Mesothelial cell of epicardium (in vitro differentiated cells): ENCODE measurements around the gene BAZ2B. TPM values are rescaled to one million over a fixed set of nuclear protein-coding genes. Genes with fewer than 3 reads are reported as not detected.
A peak's percentile ranks its signal among the peaks of the same experiment; 100 is the strongest.

Experiments
- DNase-seq, 2 experiments: peaks; one replicate each; pipeline ENCODE4 v3.0.0; 2021; ENCODE audit warnings: low spot score in 2 of 2; ENCODE audit not compliant: unreplicated experiment in 2 of 2
- H3K27ac Mint-ChIP-seq: 2 replicates; pipeline ENCODE4 v1.8.0; 2021; ENCODE audit warnings: mixed read lengths
- H3K27me3 Mint-ChIP-seq: 2 replicates; pipeline ENCODE4 v1.8.0; 2021; ENCODE audit warnings: low read depth, mixed read lengths
- H3K36me3 Mint-ChIP-seq: 2 replicates; pipeline ENCODE4 v1.8.0; 2021; ENCODE audit warnings: mixed read lengths
- H3K4me1 Mint-ChIP-seq: 2 replicates; pipeline ENCODE4 v1.8.0; 2021; ENCODE audit warnings: mixed read lengths
- H3K4me3 Mint-ChIP-seq: 2 replicates; pipeline ENCODE4 v1.8.0; 2021; ENCODE audit warnings: mild to moderate bottlenecking, moderate library complexity, mixed read lengths
- H3K9me3 Mint-ChIP-seq: 2 replicates; pipeline ENCODE4 v1.8.0; 2021; ENCODE audit warnings: mixed read lengths
- CTCF ChIP-seq: fragments of 200-600 bp; sonication (generic); IDR thresholded peaks from one replicate; pipeline ENCODE4 v1.5.0; 2021; ENCODE audit warnings: antibody characterized with exemption; ENCODE audit not compliant: unreplicated experiment
- total RNA-seq: library from RNA; stranded (reverse); gene quantifications from 3 replicates; pipeline ENCODE4 v1.2.1, GENCODE V29; 2021

The BAZ2B gene
- total RNA-seq, 1 donor from 2014 or later: 141 TPM

- H3K36me3 Mint-ChIP-seq: peaks cover 7% of the 10 kb centered on the region
- H3K4me1 Mint-ChIP-seq: peaks cover 6% of the 10 kb centered on the region
- no peak overlapping the region for H3K4me3 Mint-ChIP-seq
- no peak for TF ChIP-seq CTCF
- H3K9me3 Mint-ChIP-seq: peaks cover 22% of the 10 kb centered on the region
- no peaks in the 10 kb centered on the region for H3K27me3 Mint-ChIP-seq
- DNase-seq: no peak
- no peak overlapping the region for H3K27ac Mint-ChIP-seq
These were observed 317.4 kb downstream of the BAZ2B start for GRCh38 chr2:159298967-159299366.

GRCh38 chr2:159297042-159297707 lies 319.2 kb downstream of the BAZ2B start:
- H3K4me3 Mint-ChIP-seq: no peak overlapping the region
- no peak overlapping the region for H3K27ac Mint-ChIP-seq
- no peaks in the 10 kb centered on the region for H3K27me3 Mint-ChIP-seq
- H3K9me3 Mint-ChIP-seq: peaks cover 10% of the 10 kb centered on the region
- H3K36me3 Mint-ChIP-seq: peaks cover 2% of the 10 kb centered on the region
- peaks cover 6% of the 10 kb centered on the region for H3K4me1 Mint-ChIP-seq
- TF ChIP-seq CTCF: no peak
- DNase-seq: no peak

GRCh38 chr2:159292157-159292556 lies 324.2 kb downstream of the BAZ2B start:
- no peak for DNase-seq
- Mint-ChIP-seq H3K27ac (no peak overlapping the region), H3K4me3 (no peak overlapping the region), H3K9me3 (no peaks in the 10 kb centered on the region), H3K36me3 (no peaks in the 10 kb centered on the region), H3K4me1 (peaks cover 17% of the 10 kb centered on the region), H3K27me3 (no peaks in the 10 kb centered on the region)
- TF ChIP-seq CTCF: no peak

- Mint-ChIP-seq H3K36me3 (no peaks in the 10 kb centered on the region), H3K9me3 (no peaks in the 10 kb centered on the region), H3K27me3 (no peaks in the 10 kb centered on the region), H3K4me3 (no peak overlapping the region), H3K27ac (peak overlapping the region; percentile 9), H3K4me1 (peaks cover 23% of the 10 kb centered on the region)
- DNase-seq: no peak
- no peak for TF ChIP-seq CTCF
These were observed 325.9 kb downstream of the BAZ2B start for GRCh38 chr2:159290289-159290907.

- no peaks in the 10 kb centered on the region for H3K27me3 Mint-ChIP-seq
- no peaks in the 10 kb centered on the region for H3K9me3 Mint-ChIP-seq
- no peak for TF ChIP-seq CTCF
- no peaks in the 10 kb centered on the region for H3K36me3 Mint-ChIP-seq
- H3K27ac Mint-ChIP-seq: peak overlapping the region; percentile 94
- no peak for DNase-seq
- H3K4me3 Mint-ChIP-seq: peak overlapping the region; percentile 81
- H3K4me1 Mint-ChIP-seq: peaks cover 36% of the 10 kb centered on the region
These were observed 328.6 kb downstream of the BAZ2B start for GRCh38 chr2:159287733-159288132.
